Testis (tissue), 3 donors: Measurements from ENCODE around the gene PYGB. TPM values are rescaled to one million over a fixed set of nuclear protein-coding genes. Genes with fewer than 3 reads are reported as not detected.

Source experiments
- DNase-seq: peaks from one replicate; pipeline ENCODE4 v3.0.0-alpha.2; 2019
- H3K27ac ChIP-seq, 2 donors: fragments of 200-600 bp; sonication (generic); one replicate each; pipeline ENCODE4 v1.5.1; 2019
- H3K27me3 ChIP-seq: fragments of 200-600 bp; sonication (generic); one replicate; pipeline ENCODE4 v1.5.1; 2019
- H3K36me3 ChIP-seq: fragments of 200-600 bp; sonication (generic); one replicate; pipeline ENCODE4 v1.5.1; 2017; ENCODE audit warnings: low read depth; ENCODE audit errors: missing control alignments
- H3K4me1 ChIP-seq: fragments of 200-600 bp; sonication (generic); one replicate; pipeline ENCODE4 v1.5.1; 2019
- H3K4me3 ChIP-seq, 2 donors: fragments of 200-600 bp; sonication (generic); one replicate each; pipeline ENCODE4 v1.5.1; 2017 to 2019
- H3K9me3 ChIP-seq: fragments of 200-600 bp; sonication (generic); one replicate; pipeline ENCODE4 v1.5.1; 2017
- CTCF ChIP-seq, 3 experiments: fragments of 450-650 bp in 2 of 3; fragments of 200-600 bp in 1 of 3; sonication (generic) in 1 of 3; IDR thresholded peaks; one replicate each; pipeline ENCODE4 v1.5.1; 2016 to 2019; ENCODE audit warnings: antibody characterized with exemption in 3 of 3, mild to moderate bottlenecking in 2 of 3, moderate library complexity in 1 of 3
- POLR2A ChIP-seq: fragments of 450-650 bp; IDR thresholded peaks from one replicate; pipeline ENCODE4 v1.6.1; 2017; ENCODE audit warnings: antibody characterized with exemption, mild to moderate bottlenecking, moderate library complexity
- WGBS, 2 donors: methylation state at CpG; one replicate each; pipeline ENCODE4 v1.1.5; 2018; 5-methylcytosine and 5-hydroxymethylcytosine counted together
- intact Hi-C: fragments of 100-400 bp; cut with DNase I; formaldehyde crosslinking; loops from one replicate; pipeline ENCODE4 v1.15.1; 2023; ENCODE audit warnings: low total_unique reads
- polyA plus RNA-seq: library from polyadenylated mRNA; stranded (reverse); fragments of 350-450 nt; fragmentation: Illumina TruSeq; extraction: RNeasy Lipid Tissue Mini Kit (QIAGEN cat#74804); gene quantifications from one replicate; pipeline ENCODE4 v1.2.3, GENCODE V29; 2014; ENCODE audit warnings: low read depth, low replicate concordance; ENCODE audit not compliant: insufficient read depth
- total RNA-seq, 2 donors: library from RNA; depleted of rRNA; stranded (reverse); fragments of >200 nt; gene quantifications; one replicate each; pipeline ENCODE4 v1.2.3, GENCODE V29; 2016

The PYGB gene
- total and polyA plus RNA-seq, 3 donors from 2014 or later: 50.8 to 91.5 (median 91.5) TPM

DNA sequence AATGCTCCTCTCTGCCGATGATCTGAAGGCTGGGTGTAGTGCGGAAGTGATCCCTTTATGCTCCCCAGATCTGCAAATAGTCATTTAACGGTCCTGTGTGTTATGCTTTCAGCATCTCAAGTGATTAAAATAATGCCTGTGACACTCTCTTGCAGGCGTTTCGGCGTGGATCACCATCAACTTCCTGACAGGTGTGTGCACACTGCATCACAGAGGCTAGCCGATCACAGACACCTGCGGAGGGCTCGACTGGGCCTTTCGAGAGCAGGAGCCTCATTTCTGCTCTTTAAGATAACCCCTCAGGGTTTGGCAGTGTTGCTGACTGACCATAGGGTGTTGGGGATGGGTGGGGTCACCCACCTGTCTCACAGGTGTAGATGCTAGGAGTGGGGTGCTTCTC is 32.4 kb upstream of the PYGB start:
- TF ChIP-seq CTCF (IDR thresholded peaks at IDR 0.05) (no peak), POLR2A (no peak)
- no peaks in the 10 kb centered on the region for H3K9me3 ChIP-seq
- H3K4me3 ChIP-seq: no peak overlapping the region
- DNase-seq: no peak
- H3K36me3 ChIP-seq: no peaks in the 10 kb centered on the region
- H3K27ac ChIP-seq: peak overlapping the region in 1 of 2 donors; percentile 61
- H3K4me1 ChIP-seq: peaks cover 20% of the 10 kb centered on the region
- 86 to 94% methylated on average over 10 of the region's 10 CpGs for WGBS, 2 donors
- no peaks in the 10 kb centered on the region for H3K27me3 ChIP-seq
- intact Hi-C loops: no loop called here

DNA sequence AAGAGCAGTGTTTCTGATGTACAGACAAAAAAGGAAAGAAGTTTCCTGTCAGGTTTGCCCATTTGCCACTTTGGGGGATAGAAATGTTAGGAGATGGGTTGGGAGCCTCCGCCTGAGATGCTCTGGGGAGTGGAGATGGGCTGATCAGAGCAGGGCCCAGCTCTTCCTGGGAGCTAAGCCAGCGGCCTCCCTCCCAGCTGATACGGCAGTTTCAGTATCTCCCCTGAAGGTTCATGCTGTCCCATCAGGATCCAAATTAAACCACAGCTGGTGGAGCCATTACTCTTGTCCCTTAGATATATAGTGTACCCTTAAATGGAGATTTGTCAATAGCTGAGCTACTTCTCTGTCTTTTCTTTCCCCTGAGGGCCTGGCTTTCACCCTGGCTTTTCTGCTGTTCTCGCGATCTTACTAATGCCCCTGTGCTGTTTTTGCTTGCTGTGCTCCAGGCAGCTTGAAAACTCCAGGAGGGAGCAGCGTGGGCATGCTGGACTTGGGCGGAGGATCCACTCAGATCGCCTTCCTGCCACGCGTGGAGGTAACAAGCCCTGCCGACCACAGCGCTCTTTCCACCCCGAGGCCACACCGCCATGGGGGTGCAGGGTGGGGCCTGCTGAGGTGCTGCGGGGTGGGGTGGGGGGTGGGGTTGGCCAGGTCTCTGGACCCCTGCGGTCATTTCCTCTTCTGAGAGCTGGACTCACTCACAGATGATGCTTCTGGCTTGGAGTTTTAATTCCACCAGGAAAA is 31.5 kb upstream of the PYGB start:
- DNase-seq: peak; percentile 85
- WGBS, 2 donors: 44% methylated on average over 9 to 16 of the region's 16 CpGs

GRCh38 chr20:25217161-25218108 is 30.4 kb upstream of the PYGB start:
- Histone ChIP-seq H3K36me3 (no peaks in the 10 kb centered on the region), H3K4me1 (peaks cover 29% of the 10 kb centered on the region), H3K27me3 (no peaks in the 10 kb centered on the region), H3K9me3 (no peaks in the 10 kb centered on the region), H3K4me3 (no peak overlapping the region), H3K27ac (peak overlapping the region; percentile 56 to 84)
- intact Hi-C loops: no loop called here
- no peak for DNase-seq
- WGBS, 2 donors: 78 to 84% methylated on average over 21 of the region's 21 CpGs
- TF ChIP-seq POLR2A (no peak), CTCF (IDR thresholded peaks at IDR 0.05) (no peak)

More for the DNA sequence above, 31.5 kb upstream of the PYGB start:
- Histone ChIP-seq H3K4me3 (no peak overlapping the region), H3K36me3 (no peaks in the 10 kb centered on the region), H3K4me1 (peaks cover 25% of the 10 kb centered on the region), H3K27me3 (no peaks in the 10 kb centered on the region), H3K27ac (peak overlapping the region; percentile 56 to 84), H3K9me3 (no peaks in the 10 kb centered on the region)
- TF ChIP-seq POLR2A (no peak), CTCF (IDR thresholded peaks at IDR 0.05) (no peak)
- intact Hi-C loops: no loop called here

DNA sequence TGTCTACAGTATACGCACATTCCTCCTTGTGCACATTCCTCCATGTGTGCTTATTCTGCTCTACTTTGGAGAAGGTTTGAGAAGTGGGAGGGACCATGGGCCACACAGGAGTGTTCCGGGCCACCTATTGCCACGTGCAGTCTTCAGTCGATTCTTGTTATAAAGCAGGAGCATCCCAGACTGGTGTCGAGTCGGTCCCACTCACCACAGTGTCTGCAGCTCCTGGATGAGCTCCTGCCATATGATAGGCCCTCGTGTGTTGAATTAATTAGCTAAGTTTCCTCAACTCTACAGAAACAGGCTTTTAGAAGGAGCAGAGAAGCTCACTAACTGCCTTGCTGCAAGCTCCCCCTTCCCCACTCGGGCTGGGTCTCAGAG is 29.8 kb upstream of the PYGB start:
- DNase-seq: no peak
- Histone ChIP-seq H3K27ac (peak overlapping the region; percentile 56 to 84), H3K4me1 (peaks cover 36% of the 10 kb centered on the region), H3K27me3 (no peaks in the 10 kb centered on the region), H3K36me3 (no peaks in the 10 kb centered on the region), H3K4me3 (no peak overlapping the region), H3K9me3 (no peaks in the 10 kb centered on the region)
- 77 to 90% methylated on average over 8 of the region's 8 CpGs for WGBS, 2 donors
- TF ChIP-seq POLR2A: no peak
- no peak for TF ChIP-seq CTCF (IDR thresholded peaks at IDR 0.05)
- intact Hi-C loops: no loop called here
